Epithelial cell of proximal tubule (primary cell): Measurements from ENCODE around the gene ARL6IP1. TPM values are rescaled to one million over a fixed set of nuclear protein-coding genes. Genes with fewer than 3 reads are reported as not detected.

Experiments
- DNase-seq: peaks from one replicate; pipeline ENCODE4 v3.0.0-alpha.2; 2011; ENCODE audit warnings: low read depth
- H3K4me3 ChIP-seq: 2 replicates; pipeline ENCODE4 v1.5.1; 2011; ENCODE audit warnings: low read depth, mild to moderate bottlenecking, low read length
- CTCF ChIP-seq: conservative IDR thresholded peaks from 2 replicates; pipeline ENCODE4 v1.5.1; 2012; ENCODE audit warnings: low read depth, mild to moderate bottlenecking, low read length
- total RNA-seq: library from RNA; depleted of rRNA; stranded (reverse); fragments of >200 nt; gene quantifications from 2 replicates; pipeline ENCODE4 v1.2.3, GENCODE V29; 2015

ARL6IP1 gene
- total RNA-seq, 1 donor from 2014 or later: 536 TPM

- DNase-seq: no peak
- no peak overlapping the region for H3K4me3 ChIP-seq
- TF ChIP-seq CTCF: no peak
These were observed 32.6 kb upstream of the ARL6IP1 start for GRCh38 chr16:18833707-18834505.

GRCh38 chr16:18832613-18833012 is 31.3 kb upstream of the ARL6IP1 start:
- DNase-seq: no peak
- H3K4me3 ChIP-seq: no peak overlapping the region
- TF ChIP-seq CTCF: no peak

- H3K4me3 ChIP-seq: no peak overlapping the region
- TF ChIP-seq CTCF: no peak
- DNase-seq: no peak
These were observed 30.7 kb upstream of the ARL6IP1 start for GRCh38 chr16:18832006-18832405.

GRCh38 chr16:18829251-18829650 is 27.9 kb upstream of the ARL6IP1 start:
- TF ChIP-seq CTCF: no peak
- no peak overlapping the region for H3K4me3 ChIP-seq
- no peak for DNase-seq

GRCh38 chr16:18827890-18828289 is 26.5 kb upstream of the ARL6IP1 start:
- TF ChIP-seq CTCF: no peak
- no peak for DNase-seq
- H3K4me3 ChIP-seq: no peak overlapping the region

GRCh38 chr16:18816286-18816685 is 14.9 kb upstream of the ARL6IP1 start:
- TF ChIP-seq CTCF: no peak
- DNase-seq: no peak
- no peak overlapping the region for H3K4me3 ChIP-seq

GRCh38 chr16:18811925-18812324 is 10.6 kb upstream of the ARL6IP1 start:
- no peak for TF ChIP-seq CTCF
- no peak for DNase-seq
- no peak overlapping the region for H3K4me3 ChIP-seq
